Adrenal gland (tissue), 5 donors: ENCODE results near the gene XNDC1N.

Experiments
- CTCF ChIP-seq, 6 experiments: fragments of 450-650 bp in 4 of 6; fragments of 200-600 bp in 2 of 6; sonication (generic) in 1 of 6; IDR thresholded peaks; 1 replicate in 5 of 6; 2 replicates in 1 of 6; pipeline versions ENCODE4 v1.5.1 to v1.8.0; 2016 to 2021; ENCODE audit warnings: antibody characterized with exemption in 6 of 6, mild to moderate bottlenecking in 2 of 6, moderate library complexity in 1 of 6
- POLR2A ChIP-seq, 2 donors: fragments of 450-650 bp; IDR thresholded peaks; one replicate each; pipeline ENCODE4 v1.6.1; 2017; ENCODE audit warnings: antibody characterized with exemption in 2 of 2, mild to moderate bottlenecking in 2 of 2, moderate library complexity in 1 of 2
- donor health status: DM: no; HTN: no; CAD: no.

- TF ChIP-seq POLR2A (IDR thresholded peaks at IDR 0.05), result no peak
- TF ChIP-seq CTCF (IDR thresholded peaks at IDR 0.05), result no peak
Observed at GRCh38 chr11:71914617-71915189, 13.7 kb downstream of the XNDC1N start.
